Upper lobe of right lung (tissue), 1 donor: ENCODE data around the gene CCNQ. TPM values are rescaled to one million over a fixed set of nuclear protein-coding genes. Genes with fewer than 3 reads are reported as not detected.
"Not testable (repeated sequence)": the region's sequence is repeated elsewhere in the genome, so short reads cannot be mapped to it uniquely, and the experiment has no call there.

Experiments
- ATAC-seq: fragments of 200-7000 bp; cut with Tn5 transposase; one replicate; pipeline ENCODE4 v1.9.1; 2020; ENCODE audit warnings: mild to moderate bottlenecking, moderate library complexity
- DNase-seq: peaks from one replicate; pipeline ENCODE4 v3.0.0-alpha.2; 2020
- H3K27ac ChIP-seq: fragments of 200-600 bp; one replicate; pipeline ENCODE4 v1.8.0; 2022
- H3K27me3 ChIP-seq: fragments of 200-600 bp; one replicate; pipeline ENCODE4 v1.8.0; 2022; ENCODE audit warnings: mild to moderate bottlenecking
- H3K36me3 ChIP-seq: fragments of 200-600 bp; one replicate; pipeline ENCODE4 v1.8.0; 2022
- H3K4me1 ChIP-seq: fragments of 200-600 bp; one replicate; pipeline ENCODE4 v1.8.0; 2022
- H3K4me3 ChIP-seq: fragments of 200-600 bp; one replicate; pipeline ENCODE4 v1.8.0; 2022; ENCODE audit warnings: mild to moderate bottlenecking
- H3K9me3 ChIP-seq: fragments of 200-600 bp; one replicate; pipeline ENCODE4 v1.8.0; 2022
- intact Hi-C: fragments of 100-400 bp; cut with DNase I; formaldehyde crosslinking; loops from one replicate; pipeline ENCODE4 v1.11.0; 2022
- total RNA-seq: library from RNA; stranded (reverse); fragmentation: NEBNext Ultra II Directional; extraction: Animal tissue kit (Norgen Biotek cat#: 25700); gene quantifications from one replicate; pipeline ENCODE4 v1.2.1, GENCODE V29; 2021
- TF ChIP-seq, protein P1 (sequence below): fragments of 200-600 bp; IDR thresholded peaks from one replicate; pipeline ENCODE4 v1.8.0; 2022; ENCODE audit warnings: antibody characterized with exemption
- donor health status: DM: no; HTN: yes; CAD: no; lungs with severe emphysema.

The CCNQ gene
- total RNA-seq, 1 donor from 2014 or later = 18.9 TPM

- H3K4me3 ChIP-seq = no peak overlapping the region
- H3K36me3 ChIP-seq = no peaks in the 10 kb centered on the region
- DNase-seq = no peak
- no peaks in the 10 kb centered on the region for H3K9me3 ChIP-seq
- no peaks in the 10 kb centered on the region for H3K27me3 ChIP-seq
- ATAC-seq = no peak
- TF ChIP-seq, protein P1, sequence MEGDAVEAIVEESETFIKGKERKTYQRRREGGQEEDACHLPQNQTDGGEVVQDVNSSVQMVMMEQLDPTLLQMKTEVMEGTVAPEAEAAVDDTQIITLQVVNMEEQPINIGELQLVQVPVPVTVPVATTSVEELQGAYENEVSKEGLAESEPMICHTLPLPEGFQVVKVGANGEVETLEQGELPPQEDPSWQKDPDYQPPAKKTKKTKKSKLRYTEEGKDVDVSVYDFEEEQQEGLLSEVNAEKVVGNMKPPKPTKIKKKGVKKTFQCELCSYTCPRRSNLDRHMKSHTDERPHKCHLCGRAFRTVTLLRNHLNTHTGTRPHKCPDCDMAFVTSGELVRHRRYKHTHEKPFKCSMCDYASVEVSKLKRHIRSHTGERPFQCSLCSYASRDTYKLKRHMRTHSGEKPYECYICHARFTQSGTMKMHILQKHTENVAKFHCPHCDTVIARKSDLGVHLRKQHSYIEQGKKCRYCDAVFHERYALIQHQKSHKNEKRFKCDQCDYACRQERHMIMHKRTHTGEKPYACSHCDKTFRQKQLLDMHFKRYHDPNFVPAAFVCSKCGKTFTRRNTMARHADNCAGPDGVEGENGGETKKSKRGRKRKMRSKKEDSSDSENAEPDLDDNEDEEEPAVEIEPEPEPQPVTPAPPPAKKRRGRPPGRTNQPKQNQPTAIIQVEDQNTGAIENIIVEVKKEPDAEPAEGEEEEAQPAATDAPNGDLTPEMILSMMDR = no peak
- H3K27ac ChIP-seq = no peak overlapping the region
- intact Hi-C loops = no loop called here
- H3K4me1 ChIP-seq = no peaks in the 10 kb centered on the region
Measured at GRCh38 chrX:153610836-153611213, 11.9 kb upstream of the CCNQ start.

- Histone ChIP-seq H3K27me3 (no peaks in the 10 kb centered on the region), H3K9me3 (no peaks in the 10 kb centered on the region), H3K4me1 (no peaks in the 10 kb centered on the region), H3K36me3 (no peaks in the 10 kb centered on the region), H3K4me3 (peak overlapping the region; percentile 26), H3K27ac (no peak overlapping the region)
- TF ChIP-seq, protein P1 = peak; percentile 72
- ATAC-seq (peak; percentile 96), DNase-seq (peak; percentile 86)
- intact Hi-C loops = no loop called here
Measured at GRCh38 chrX:153609917-153610835, 11.2 kb upstream of the CCNQ start.

GRCh38 chrX:153608806-153609205, 9.9 kb upstream of the CCNQ start:
- TF ChIP-seq, protein P1 = no peak
- Histone ChIP-seq H3K4me1 (no peaks in the 10 kb centered on the region), H3K4me3 (no peak overlapping the region), H3K9me3 (no peaks in the 10 kb centered on the region), H3K27me3 (no peaks in the 10 kb centered on the region), H3K36me3 (no peaks in the 10 kb centered on the region), H3K27ac (no peak overlapping the region)
- no peak for ATAC-seq
- intact Hi-C loops = no loop called here
- DNase-seq = no peak

GRCh38 chrX:153608376-153608775, 9.4 kb upstream of the CCNQ start:
- ATAC-seq (peak; percentile 67), DNase-seq (no peak)
- Histone ChIP-seq H3K9me3 (no peaks in the 10 kb centered on the region), H3K27ac (no peak overlapping the region), H3K36me3 (no peaks in the 10 kb centered on the region), H3K4me3 (no peak overlapping the region), H3K4me1 (no peaks in the 10 kb centered on the region), H3K27me3 (no peaks in the 10 kb centered on the region)
- TF ChIP-seq, protein P1 = no peak
- intact Hi-C loops = no loop called here

DNA sequence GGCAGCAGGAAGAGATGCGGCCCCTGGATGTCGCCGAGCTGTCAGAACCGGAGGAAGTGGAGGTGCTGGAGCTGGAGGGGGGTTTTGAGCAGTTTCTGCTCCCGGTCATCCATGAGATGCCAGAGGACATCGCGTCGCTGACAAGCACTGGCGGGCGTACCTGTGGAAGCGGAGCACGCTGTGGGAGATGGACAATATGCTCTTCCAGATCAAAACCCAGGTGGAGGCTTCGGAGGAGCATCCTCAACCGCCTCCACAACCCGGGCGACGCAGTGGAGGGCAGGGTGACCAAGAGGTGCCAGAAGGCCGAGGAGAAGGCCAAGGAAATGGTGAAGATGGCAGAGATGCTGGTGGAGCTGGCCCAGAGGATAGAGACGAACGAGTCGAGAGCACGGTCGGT, 7.6 kb upstream of the CCNQ start:
- Histone ChIP-seq H3K9me3 (no peaks in the 10 kb centered on the region), H3K36me3 (no peaks in the 10 kb centered on the region), H3K4me3 (no peak overlapping the region), H3K4me1 (no peaks in the 10 kb centered on the region), H3K27ac (no peak overlapping the region), H3K27me3 (no peaks in the 10 kb centered on the region)
- no peak for DNase-seq
- intact Hi-C loops = no loop called here
- no peak for ATAC-seq
- TF ChIP-seq, protein P1 = no peak

DNA sequence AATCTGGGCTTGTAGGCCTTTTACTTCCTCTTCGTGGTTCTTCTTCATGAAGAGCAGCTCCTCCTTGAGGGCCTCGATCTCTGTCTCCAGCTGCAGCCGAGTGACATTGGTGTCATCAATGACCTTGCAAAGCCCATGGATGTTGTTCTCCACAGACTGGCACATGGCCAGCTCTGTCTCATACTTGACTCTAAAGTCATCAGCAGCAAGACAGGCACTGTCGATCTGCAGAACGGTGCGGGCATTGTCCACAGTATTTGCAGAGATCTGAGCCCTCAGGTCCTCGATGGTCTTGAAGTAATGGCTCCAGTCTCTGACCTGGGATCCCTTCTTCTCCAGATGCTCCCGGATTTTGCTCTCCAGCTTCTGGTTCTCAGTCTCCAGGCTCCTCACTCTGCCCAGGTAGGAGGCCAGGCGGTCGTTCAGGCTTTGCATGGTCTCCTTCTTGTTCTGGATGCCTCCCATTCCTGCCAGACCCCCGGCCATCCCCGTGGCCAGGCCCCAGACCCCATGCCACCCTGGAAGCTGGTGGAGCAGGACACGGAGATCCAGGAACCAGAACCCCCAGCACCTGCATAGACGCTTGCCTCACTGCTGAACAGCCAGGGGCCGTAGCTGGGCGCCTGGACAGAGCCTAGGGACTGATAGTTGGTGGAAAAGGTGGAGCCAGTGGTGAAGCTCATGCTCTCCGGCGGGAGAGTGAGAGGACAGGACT, 5.9 kb upstream of the CCNQ start:
- intact Hi-C loops, DNase-seq, H3K4me1 ChIP-seq, H3K9me3 ChIP-seq, H3K27ac ChIP-seq, H3K27me3 ChIP-seq, ATAC-seq, H3K36me3 ChIP-seq, H3K4me3 ChIP-seq: not testable (repeated sequence)
